Endothelial cell of umbilical vein (primary cell): Measurements from ENCODE around the gene GOLIM4. TPM values are rescaled to one million over a fixed set of nuclear protein-coding genes. Genes with fewer than 3 reads are reported as not detected.
"Not testable (repeated sequence)": the region's sequence is repeated elsewhere in the genome, so short reads cannot be mapped to it uniquely, and the experiment has no call there.

Experiments
- BruUV-seq: library from RNA; stranded (reverse); fragments of 400-500 nt; replicated peaks from 2 replicates; lab custom pipeline; 2021; lab: Mats Ljungman, UMichigan
- CTCF ChIA-PET: fragments of 300-600, 350-600 bp; sonication (Branson Sonifier 250); formaldehyde crosslinking; loops from one replicate; lab custom pipeline; 2021; ENCODE audit warnings: antibody characterized with exemption, inconsistent platforms; lab: Charles Lee
- POLR2A ChIA-PET: fragments of 300-600, 350-600 bp; sonication (Branson Sonifier 250); formaldehyde crosslinking; loops from one replicate; lab custom pipeline; 2021; ENCODE audit warnings: antibody characterized with exemption, inconsistent platforms; lab: Charles Lee
- DNase-seq: peaks from one replicate; pipeline ENCODE4 v3.0.0-alpha.2; 2011; ENCODE audit warnings: low read depth, low spot score
- FAIRE-seq: peaks from 2 replicates; lab custom pipeline; 2011; peaks lifted over from hg19 to GRCh38; lab: Jason Lieb, UNC
- H2AFZ ChIP-seq: 2 replicates; pipeline ENCODE4 v1.6.0; 2012; ENCODE audit warnings: low read depth, low read length, control low read depth, inconsistent platforms
- H3K27ac ChIP-seq: 2 replicates; pipeline ENCODE4 v1.5.1; 2011; ENCODE audit warnings: low read depth, mild to moderate bottlenecking, control low read depth, low read length, moderate library complexity; ENCODE audit not compliant: insufficient read depth
- H3K27me3 ChIP-seq, 2 experiments: 2 replicates each; pipeline versions ENCODE4 v1.6.0 to v1.6.1; 2011; ENCODE audit warnings: low read length in 2 of 2, mixed read lengths in 1 of 2; ENCODE audit not compliant: control insufficient read depth in 2 of 2, insufficient read depth in 2 of 2
- H3K36me3 ChIP-seq, 2 experiments: 2 replicates in 1 of 2; 3 replicates in 1 of 2; pipeline ENCODE4 v1.5.1; 2011; ENCODE audit warnings: low read length in 2 of 2, mild to moderate bottlenecking in 1 of 2, moderate library complexity in 1 of 2; ENCODE audit not compliant: control insufficient read depth in 2 of 2, insufficient read depth in 2 of 2; ENCODE audit errors: extremely low read depth in 1 of 2
- H3K4me1 ChIP-seq: 3 replicates; pipeline ENCODE4 v1.5.1; 2011; ENCODE audit warnings: mild to moderate bottlenecking, low read length; ENCODE audit not compliant: control insufficient read depth, insufficient read depth; ENCODE audit errors: extremely low read depth
- H3K4me2 ChIP-seq: 2 replicates; pipeline ENCODE4 v1.6.1; 2011; ENCODE audit warnings: low read length, control low read depth, mixed read lengths; ENCODE audit not compliant: insufficient read depth
- H3K4me3 ChIP-seq, 3 experiments: fragments of 200-600 bp in 1 of 3; sonication (generic), shearing (Covaris generic) in 1 of 3; replicated peaks in 1 of 3; 2 replicates each; pipeline ENCODE4 v1.5.1; 2011 to 2016; ENCODE audit warnings: control low read depth in 3 of 3, low read length in 3 of 3, mild to moderate bottlenecking in 2 of 3, inconsistent platforms in 1 of 3, low read depth in 1 of 3, moderate library complexity in 1 of 3; ENCODE audit not compliant: insufficient read depth in 1 of 3
- H3K79me2 ChIP-seq: 2 replicates; pipeline ENCODE4 v1.6.0; 2012; ENCODE audit warnings: low read length, inconsistent platforms; ENCODE audit not compliant: control insufficient read depth, insufficient read depth
- H3K9ac ChIP-seq: replicated peaks from 2 replicates; pipeline ENCODE3; 2011; ENCODE audit warnings: low read length, control low read depth; ENCODE audit not compliant: insufficient read depth; ENCODE audit errors: extremely low read depth
- H3K9me1 ChIP-seq: replicated peaks from 3 replicates; pipeline ENCODE4 v1.6.0; 2011; ENCODE audit warnings: mild to moderate bottlenecking, low read length; ENCODE audit not compliant: control insufficient read depth, insufficient read depth; ENCODE audit errors: extremely low read depth
- H3K9me3 ChIP-seq: replicated peaks from 2 replicates; pipeline ENCODE4 v1.5.1; 2012; ENCODE audit warnings: low read length, inconsistent platforms; ENCODE audit not compliant: control insufficient read depth, insufficient read depth
- H4K20me1 ChIP-seq: replicated peaks from 2 replicates; pipeline ENCODE3; 2011; ENCODE audit warnings: mild to moderate bottlenecking, low read length; ENCODE audit not compliant: control insufficient read depth, insufficient read depth; ENCODE audit errors: extremely low read depth
- FOS ChIP-seq: IDR thresholded peaks from 2 replicates; pipeline ENCODE4 v1.6.1; 2011; ENCODE audit warnings: mild to moderate bottlenecking, low read length, moderate library complexity, borderline replicate concordance; ENCODE audit not compliant: insufficient read depth
- GATA2 ChIP-seq: IDR thresholded peaks from 2 replicates; pipeline ENCODE4 v1.7.0; 2011; ENCODE audit warnings: low read depth, mild to moderate bottlenecking, moderate library complexity, mixed read lengths, low read length; ENCODE audit not compliant: insufficient read length, insufficient read depth
- JUN ChIP-seq: IDR thresholded peaks from 2 replicates; pipeline ENCODE4 v1.6.1; 2011; ENCODE audit warnings: borderline replicate concordance, low read depth; ENCODE audit not compliant: insufficient read length, insufficient read depth
- MYC ChIP-seq: IDR thresholded peaks from one replicate; pipeline ENCODE4 v1.6.1; 2011; ENCODE audit warnings: mild to moderate bottlenecking, low read depth, low read length
- POLR2AphosphoS5 ChIP-seq: IDR thresholded peaks from 2 replicates; pipeline ENCODE4 v1.6.1; 2012; ENCODE audit warnings: low read depth, mild to moderate bottlenecking, control low read depth, low read length, moderate library complexity; ENCODE audit not compliant: insufficient read depth
- dilution Hi-C: fragments of 300-500 bp; cut with MboI; formaldehyde crosslinking; loops from one replicate; pipeline ENCODE4 v1.15.0; 2019; ENCODE audit warnings: low sequenced_read_pairs; ENCODE audit not compliant: extremely low pct_ligation_motif_present
- intact Hi-C: fragments of 100-400 bp; cut with micrococcal nuclease; formaldehyde crosslinking; loops from one replicate; pipeline ENCODE4 v1.10.0; 2022
- polyA plus RNA-seq, 4 experiments: library from polyadenylated mRNA; depleted of rRNA in 3 of 4; stranded (reverse) in 3 of 4; unstranded in 1 of 4; fragments of >200 nt; gene quantifications; 2 replicates each; pipeline versions ENCODE4 v1.2.1 to v1.2.3, GENCODE V29; 2011 to 2012; ENCODE audit warnings: missing spikeins in 1 of 4
- total RNA-seq: library from RNA; stranded (reverse); gene quantifications from 2 replicates; pipeline ENCODE4 v1.2.3, GENCODE V29; 2021
- TF ChIP-seq, protein P1 (sequence below): IDR thresholded peaks from 2 replicates; pipeline ENCODE4 v1.6.1; 2011; ENCODE audit not compliant: insufficient read depth, insufficient read length
- TF ChIP-seq, protein P2 (sequence below), 2 donors: IDR thresholded peaks; 1 replicate in 1 of 2; 2 replicates in 1 of 2; pipeline ENCODE4 v1.5.1; 2011; ENCODE audit warnings: low read length in 2 of 2, mild to moderate bottlenecking in 2 of 2, moderate library complexity in 2 of 2, control low read depth in 1 of 2, inconsistent platforms in 1 of 2, low read depth in 1 of 2; ENCODE audit not compliant: insufficient read depth in 1 of 2; ENCODE audit errors: extremely low read depth in 1 of 2

The GOLIM4 gene
- total and polyA plus RNA-seq, 2 donors (not counting 3 experiments of a cell fraction or from before 2014, with no cell fraction given): 11.7 to 40.8 TPM

DNA sequence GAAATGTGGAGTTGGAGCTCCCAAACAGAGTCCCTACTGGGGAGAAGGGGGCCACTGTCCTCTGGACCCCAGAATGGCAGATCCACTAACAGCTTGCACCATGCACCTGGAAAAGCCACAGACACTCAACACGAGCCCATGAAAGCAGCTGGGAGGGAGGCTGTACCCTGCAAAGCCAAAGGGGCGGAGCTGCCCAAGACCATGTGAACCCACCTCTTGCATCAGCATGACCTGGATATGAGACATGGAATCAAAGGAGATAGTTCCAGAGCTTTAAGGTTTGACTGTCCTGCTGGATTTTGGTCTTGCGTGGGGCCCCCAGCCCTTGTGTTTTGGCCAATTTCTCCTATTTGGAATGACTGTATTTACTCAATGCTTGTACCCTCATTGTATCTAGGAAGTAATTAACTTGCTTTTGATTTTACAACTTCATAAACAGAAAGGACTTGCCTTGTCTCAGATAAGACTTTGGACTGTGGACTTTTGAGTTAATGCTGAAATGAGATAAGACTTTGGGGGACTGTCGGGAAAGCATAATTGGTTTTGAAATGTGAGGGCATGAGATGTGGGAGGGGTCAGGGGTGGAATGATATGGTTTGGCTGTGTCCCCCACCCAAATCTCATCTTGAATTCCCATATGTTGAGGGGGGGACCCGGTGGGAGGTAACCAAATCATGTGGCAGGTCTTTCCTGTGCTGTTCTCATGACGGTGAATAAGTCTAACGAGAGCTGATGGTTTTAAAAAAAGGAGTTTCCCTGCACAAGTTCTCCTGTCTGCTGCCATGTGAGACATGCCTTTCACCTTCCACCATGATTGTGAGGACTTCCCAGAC lies 39.1 kb downstream of the GOLIM4 start:
- DNase-seq, dilution Hi-C loops, H3K36me3 ChIP-seq, H3K4me2 ChIP-seq, H3K27ac ChIP-seq, H4K20me1 ChIP-seq, H3K9ac ChIP-seq, H3K4me1 ChIP-seq, H3K9me1 ChIP-seq, H3K9me3 ChIP-seq, H3K4me3 ChIP-seq, FAIRE-seq, intact Hi-C loops, POLR2A ChIA-PET, BruUV-seq, H2AFZ ChIP-seq, H3K27me3 ChIP-seq: not testable (repeated sequence)
- CTCF ChIA-PET: interaction anchor here (1.9 kb wide), 1 partner anchor 9 kb away, joined by 6 read pairs; no protein-coding TSS in a partner anchor
- H3K79me2 ChIP-seq: peaks cover 18% of the 10 kb centered on the region

DNA sequence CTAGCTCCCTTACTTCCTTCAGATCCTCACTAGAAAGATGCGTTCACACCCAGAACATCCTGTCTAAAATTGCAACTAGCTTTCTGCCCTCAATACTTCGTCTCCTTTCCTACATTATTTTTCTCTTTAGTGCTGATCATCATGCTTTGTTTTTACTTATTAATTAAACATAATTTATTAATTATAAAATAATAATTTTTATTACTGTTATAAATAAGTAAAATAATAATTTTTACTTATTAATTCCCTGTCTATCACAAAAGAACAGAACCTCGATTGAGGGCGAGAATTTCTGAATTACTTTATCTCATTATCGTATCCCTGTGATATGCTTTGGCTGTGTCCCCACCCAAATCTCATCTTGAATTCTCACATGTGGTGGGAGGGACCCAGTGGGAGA lies 41.3 kb downstream of the GOLIM4 start:
- H4K20me1 ChIP-seq: no peaks in the 10 kb centered on the region
- no peak overlapping the region for H2AFZ ChIP-seq
- intact Hi-C loops (no loop called here), dilution Hi-C loops (no loop called here)
- H3K27ac ChIP-seq: no peak overlapping the region
- H3K27me3 ChIP-seq: no peaks in the 10 kb centered on the region
- no TSS peak for BruUV-seq
- H3K4me1 ChIP-seq: no peaks in the 10 kb centered on the region
- CTCF ChIA-PET: no interaction called here
- H3K9ac ChIP-seq: no peak overlapping the region
- FAIRE-seq: no peak
- peaks cover 23% of the 10 kb centered on the region for H3K79me2 ChIP-seq
- no peaks in the 10 kb centered on the region for H3K36me3 ChIP-seq
- no peaks in the 10 kb centered on the region for H3K9me1 ChIP-seq
- H3K4me3 ChIP-seq: no peak overlapping the region
- DNase-seq: no peak
- H3K9me3 ChIP-seq: no peaks in the 10 kb centered on the region
- H3K4me2 ChIP-seq: no peak overlapping the region
- POLR2A ChIA-PET: no interaction called here
- TF ChIP-seq MYC (no peak), GATA2 (no peak), FOS (no peak), POLR2AphosphoS5 (no peak), JUN (no peak)
- TF ChIP-seq, protein P1, sequence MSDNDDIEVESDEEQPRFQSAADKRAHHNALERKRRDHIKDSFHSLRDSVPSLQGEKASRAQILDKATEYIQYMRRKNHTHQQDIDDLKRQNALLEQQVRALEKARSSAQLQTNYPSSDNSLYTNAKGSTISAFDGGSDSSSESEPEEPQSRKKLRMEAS: no peak
- TF ChIP-seq, protein P2, sequence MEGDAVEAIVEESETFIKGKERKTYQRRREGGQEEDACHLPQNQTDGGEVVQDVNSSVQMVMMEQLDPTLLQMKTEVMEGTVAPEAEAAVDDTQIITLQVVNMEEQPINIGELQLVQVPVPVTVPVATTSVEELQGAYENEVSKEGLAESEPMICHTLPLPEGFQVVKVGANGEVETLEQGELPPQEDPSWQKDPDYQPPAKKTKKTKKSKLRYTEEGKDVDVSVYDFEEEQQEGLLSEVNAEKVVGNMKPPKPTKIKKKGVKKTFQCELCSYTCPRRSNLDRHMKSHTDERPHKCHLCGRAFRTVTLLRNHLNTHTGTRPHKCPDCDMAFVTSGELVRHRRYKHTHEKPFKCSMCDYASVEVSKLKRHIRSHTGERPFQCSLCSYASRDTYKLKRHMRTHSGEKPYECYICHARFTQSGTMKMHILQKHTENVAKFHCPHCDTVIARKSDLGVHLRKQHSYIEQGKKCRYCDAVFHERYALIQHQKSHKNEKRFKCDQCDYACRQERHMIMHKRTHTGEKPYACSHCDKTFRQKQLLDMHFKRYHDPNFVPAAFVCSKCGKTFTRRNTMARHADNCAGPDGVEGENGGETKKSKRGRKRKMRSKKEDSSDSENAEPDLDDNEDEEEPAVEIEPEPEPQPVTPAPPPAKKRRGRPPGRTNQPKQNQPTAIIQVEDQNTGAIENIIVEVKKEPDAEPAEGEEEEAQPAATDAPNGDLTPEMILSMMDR (IDR thresholded peaks at IDR 0.05; ENCODE audit: extremely low read depth in 1 of 2, insufficient read depth in 1 of 2, low read depth in 1 of 2, low read length in 2 of 2): no peak
